Tibial nerve (tissue), 4 donors: Measurements from ENCODE around the gene BLNK. TPM values are rescaled to one million over a fixed set of nuclear protein-coding genes. Genes with fewer than 3 reads are reported as not detected.

ENCODE experiments used
- DNase-seq, 2 donors: peaks; one replicate each; pipeline ENCODE4 v3.0.0-alpha.2; 2019; ENCODE audit warnings: low spot score in 2 of 2
- H3K27ac ChIP-seq, 4 donors: fragments of 200-600 bp; sonication (generic) in 3 of 4; one replicate each; pipeline ENCODE4 v1.5.1; 2017 to 2019; ENCODE audit warnings: mild to moderate bottlenecking in 1 of 4
- H3K27me3 ChIP-seq, 2 donors: fragments of 200-600 bp; sonication (generic) in 1 of 2; one replicate each; pipeline versions ENCODE4 v1.5.1 to v1.6.0; 2017 to 2019
- H3K36me3 ChIP-seq, 3 donors: fragments of 200-600 bp; sonication (generic); one replicate each; pipeline ENCODE4 v1.5.1; 2018 to 2019
- H3K4me1 ChIP-seq, 4 donors: fragments of 200-600 bp; sonication (generic) in 3 of 4; one replicate each; pipeline ENCODE4 v1.5.1; 2017 to 2019
- H3K4me3 ChIP-seq, 4 donors: fragments of 200-600 bp; sonication (generic) in 3 of 4; one replicate each; pipeline ENCODE4 v1.5.1; 2017 to 2019; ENCODE audit warnings: mild to moderate bottlenecking in 1 of 4, moderate library complexity in 1 of 4
- H3K9me3 ChIP-seq, 4 donors: fragments of 200-600 bp; sonication (generic) in 3 of 4; one replicate each; pipeline ENCODE4 v1.5.1; 2017 to 2019
- CTCF ChIP-seq, 5 experiments: fragments of 200-600 bp in 3 of 5; fragments of 450-650 bp in 2 of 5; sonication (generic) in 3 of 5; IDR thresholded peaks; one replicate each; pipeline ENCODE4 v1.5.1; 2016 to 2019; ENCODE audit warnings: antibody characterized with exemption in 5 of 5, mild to moderate bottlenecking in 3 of 5, moderate library complexity in 2 of 5
- EP300 ChIP-seq, 2 donors: sonication (generic); formaldehyde crosslinking; IDR thresholded peaks; one replicate each; pipeline ENCODE4 v1.6.1; 2017; ENCODE audit warnings: antibody characterized with exemption in 2 of 2, mild to moderate bottlenecking in 1 of 2
- POLR2A ChIP-seq, 2 donors: fragments of 450-650 bp; IDR thresholded peaks; one replicate each; pipeline ENCODE4 v1.6.1; 2017; ENCODE audit warnings: antibody characterized with exemption in 2 of 2, mild to moderate bottlenecking in 2 of 2, moderate library complexity in 2 of 2
- WGBS, 2 donors: methylation state at CpG; one replicate each; pipeline ENCODE4 v1.1.5; 2018; 5-methylcytosine and 5-hydroxymethylcytosine counted together
- total RNA-seq, 4 donors: library from RNA; depleted of rRNA; stranded (reverse); fragments of >200 nt; gene quantifications; one replicate each; pipeline ENCODE4 v1.1.0, GENCODE V29; 2016

BLNK gene
- total RNA-seq, 4 donors from 2014 or later, result 0.59 to 16.4 (median 6.4) TPM

DNA sequence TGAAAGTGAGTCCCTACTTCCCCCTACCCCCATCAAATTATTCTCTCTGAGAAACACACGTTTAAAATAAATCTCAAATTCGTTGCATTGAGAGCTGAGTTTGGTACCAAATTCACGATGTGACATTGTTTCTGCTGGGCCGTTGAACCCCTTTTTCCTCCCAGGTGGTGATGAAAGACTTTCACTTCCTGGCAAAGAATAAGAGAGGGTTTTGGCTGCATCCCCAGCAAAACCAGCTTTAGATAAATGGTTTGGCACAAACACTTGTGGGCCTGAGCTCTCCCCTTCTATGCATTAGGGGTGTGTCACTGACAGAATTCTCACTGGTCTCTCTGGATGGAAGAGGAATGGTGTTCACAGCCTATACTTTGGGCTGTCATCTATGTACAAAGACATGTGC is 24.1 kb upstream of the BLNK start:
- no peak for DNase-seq
- 69 to 71% methylated on average over 4 of the region's 4 CpGs for WGBS, 2 donors
- Histone ChIP-seq H3K27ac (no peak overlapping the region), H3K9me3 (no peaks in the 10 kb centered on the region), H3K36me3 (no peaks in the 10 kb centered on the region), H3K4me1 (no peaks in the 10 kb centered on the region), H3K4me3 (no peak overlapping the region), H3K27me3 (peaks cover 0 to 4% of the 10 kb centered on the region in 2 donors)
- no peak for TF ChIP-seq EP300 (IDR thresholded peaks at IDR 0.05)
- no peak for TF ChIP-seq CTCF (IDR thresholded peaks at IDR 0.05)
- TF ChIP-seq POLR2A (IDR thresholded peaks at IDR 0.05), result no peak

DNA sequence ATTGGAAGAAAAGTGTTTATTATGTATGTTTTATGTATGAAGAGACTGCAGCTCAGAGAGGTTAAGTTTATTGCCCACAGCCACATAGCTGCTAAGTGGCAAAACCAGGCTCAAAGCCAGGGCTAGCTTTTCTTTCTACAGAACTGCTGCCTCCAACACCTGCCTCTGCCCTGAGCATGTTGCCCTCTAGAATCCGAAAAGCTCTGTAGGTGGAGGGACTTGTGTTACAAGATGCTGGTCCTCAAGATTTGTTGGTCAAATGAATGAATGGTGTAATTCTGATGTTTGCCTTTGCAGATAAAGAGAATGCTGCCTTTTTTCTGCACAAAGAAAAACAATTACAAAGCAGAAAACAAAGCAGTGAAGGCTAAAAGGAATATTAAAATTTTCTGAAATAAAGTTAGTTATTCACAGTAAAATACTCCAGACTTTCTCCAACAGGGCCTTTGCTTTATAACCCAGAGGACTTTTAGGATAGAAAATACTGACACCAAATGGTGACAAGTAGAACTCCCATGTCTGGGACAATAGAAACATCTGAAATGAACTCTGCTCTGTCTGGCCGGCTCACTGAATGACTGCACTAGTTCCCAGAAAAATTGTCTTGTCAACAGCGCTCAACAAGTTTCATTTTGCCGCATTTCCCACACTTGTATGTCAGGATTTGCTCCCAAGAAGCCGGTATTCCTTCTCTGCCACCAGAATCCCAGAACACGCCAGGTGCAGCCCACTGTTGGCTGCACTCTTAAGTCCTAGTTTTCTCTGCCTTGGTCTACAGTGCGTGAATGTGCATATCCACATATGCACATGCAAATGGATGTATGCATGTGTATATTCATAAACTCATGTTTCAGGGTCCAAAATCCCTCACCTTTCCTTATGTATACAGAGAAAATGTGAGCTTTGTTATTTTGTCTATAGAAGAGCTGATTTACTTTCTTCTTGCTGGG is 21.9 kb upstream of the BLNK start:
- no peaks in the 10 kb centered on the region for H3K36me3 ChIP-seq
- DNase-seq, result no peak
- H3K9me3 ChIP-seq, result no peaks in the 10 kb centered on the region
- H3K4me1 ChIP-seq, result no peaks in the 10 kb centered on the region
- H3K27ac ChIP-seq, result no peak overlapping the region
- TF ChIP-seq CTCF (IDR thresholded peaks at IDR 0.05) (peak; percentile 23 to 48 (median 44)), EP300 (IDR thresholded peaks at IDR 0.05) (no peak)
- no peak overlapping the region for H3K4me3 ChIP-seq
- no peaks in the 10 kb centered on the region for H3K27me3 ChIP-seq
- whole genome bisulfite sequencing, 2 donors, result 45 to 55% methylated on average over 7 of the region's 7 CpGs

GRCh38 chr10:96290368-96291133 is 19.2 kb upstream of the BLNK start:
- TF ChIP-seq POLR2A (IDR thresholded peaks at IDR 0.05) (no peak), CTCF (IDR thresholded peaks at IDR 0.05) (no peak), EP300 (IDR thresholded peaks at IDR 0.05) (no peak)
- Histone ChIP-seq H3K4me3 (no peak overlapping the region), H3K36me3 (no peaks in the 10 kb centered on the region), H3K27me3 (no peaks in the 10 kb centered on the region), H3K9me3 (no peaks in the 10 kb centered on the region), H3K4me1 (peaks cover 0 to 5% (median 0%) of the 10 kb centered on the region in 4 donors), H3K27ac (no peak overlapping the region)
- WGBS, 2 donors, result 75 to 78% methylated on average over 4 of the region's 4 CpGs
- no peak for DNase-seq

DNA sequence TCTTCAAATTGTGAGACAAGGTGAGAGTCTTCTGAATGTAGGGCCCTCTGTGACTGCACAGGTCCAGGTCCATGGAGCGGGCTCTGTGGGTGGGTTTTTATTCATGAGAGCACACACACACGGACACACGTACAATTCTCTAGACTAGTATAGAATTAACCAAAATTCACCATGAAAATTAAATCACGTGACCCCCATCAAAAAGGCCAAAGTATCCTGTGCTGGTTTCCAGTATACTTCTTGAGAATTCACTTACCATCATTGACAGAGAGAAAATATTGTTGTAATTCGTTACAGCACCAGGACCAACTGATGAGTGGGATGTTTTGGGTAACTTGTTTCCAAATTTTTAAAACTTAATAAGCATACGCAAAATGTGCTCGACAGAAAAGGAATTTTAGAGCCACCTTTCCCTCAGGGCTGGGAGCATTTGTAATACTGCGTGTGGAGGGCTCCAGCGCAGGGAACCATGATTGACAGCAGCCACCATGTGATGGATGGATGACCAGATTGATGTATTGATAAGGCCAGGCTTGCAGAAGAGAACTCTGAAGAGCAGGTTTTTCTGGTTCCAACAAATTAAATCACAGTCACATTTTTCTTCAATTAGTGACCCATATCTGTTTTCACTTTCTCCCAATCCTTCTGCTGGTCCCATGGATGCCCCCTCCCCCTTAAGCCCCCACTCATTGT is 18.0 kb upstream of the BLNK start:
- Histone ChIP-seq H3K36me3 (no peaks in the 10 kb centered on the region), H3K27ac (no peak overlapping the region), H3K27me3 (no peaks in the 10 kb centered on the region), H3K4me1 (peaks cover 0 to 5% (median 0%) of the 10 kb centered on the region in 4 donors), H3K4me3 (no peak overlapping the region), H3K9me3 (no peaks in the 10 kb centered on the region)
- 90 to 94% methylated on average over 9 of the region's 9 CpGs for WGBS, 2 donors
- no peak for TF ChIP-seq CTCF (IDR thresholded peaks at IDR 0.05)
- TF ChIP-seq POLR2A (IDR thresholded peaks at IDR 0.05), result no peak
- no peak for TF ChIP-seq EP300 (IDR thresholded peaks at IDR 0.05)
- no peak for DNase-seq
